CD4-positive, alpha-beta memory T cell (primary cell): ENCODE measurements around the gene SEMA3G. TPM values are rescaled to one million over a fixed set of nuclear protein-coding genes. Genes with fewer than 3 reads are reported as not detected.

Source experiments
- CTCF ChIA-PET: fragments of 350-600 bp; sonication (Branson Sonifier 250); formaldehyde crosslinking; loops from one replicate; lab custom pipeline; 2021; ENCODE audit warnings: inconsistent platforms; ENCODE audit not compliant: partially characterized antibody; lab: Charles Lee
- POLR2A ChIA-PET: fragments of 350-600 bp; sonication (Branson Sonifier 250); formaldehyde crosslinking; loops from one replicate; lab custom pipeline; 2021; ENCODE audit not compliant: partially characterized antibody; lab: Charles Lee
- DNase-seq, 5 donors: peaks; one replicate each; pipeline versions ENCODE4 v3.0.0 to v3.0.0-alpha.2; 2020 to 2022; ENCODE audit warnings: mixed read lengths in 1 of 5
- H3K27ac ChIP-seq: one replicate; pipeline ENCODE4 v1.7.0; 2013; ENCODE audit warnings: low read depth, low read length
- H3K27me3 ChIP-seq: 2 replicates; pipeline ENCODE4 v1.7.0; 2013; ENCODE audit warnings: mild to moderate bottlenecking, low read length, moderate library complexity; ENCODE audit not compliant: insufficient read depth
- H3K36me3 ChIP-seq: 2 replicates; pipeline ENCODE4 v1.7.0; 2013; ENCODE audit warnings: mild to moderate bottlenecking, low read length, moderate library complexity; ENCODE audit not compliant: insufficient read depth
- H3K4me1 ChIP-seq: 2 replicates; pipeline ENCODE4 v1.7.0; 2013; ENCODE audit warnings: mild to moderate bottlenecking, low read length, moderate library complexity; ENCODE audit not compliant: insufficient read depth
- H3K4me3 ChIP-seq, 2 donors: one replicate each; pipeline ENCODE4 v1.7.0; 2013; ENCODE audit warnings: low read length in 2 of 2, mild to moderate bottlenecking in 1 of 2
- H3K9me3 ChIP-seq, 2 donors: one replicate each; pipeline ENCODE4 v1.7.0; 2013; ENCODE audit warnings: low read length in 2 of 2, control low read depth in 1 of 2; ENCODE audit not compliant: control insufficient read depth in 1 of 2
- H3K27ac Mint-ChIP-seq, 7 donors: one replicate each; pipeline ENCODE4 v1.8.0; 2020 to 2021; ENCODE audit warnings: mixed read lengths in 7 of 7, mild to moderate bottlenecking in 6 of 7, inconsistent platforms in 3 of 7, moderate library complexity in 3 of 7
- H3K27me3 Mint-ChIP-seq, 2 donors: one replicate each; pipeline ENCODE4 v1.8.0; 2020 to 2021; ENCODE audit warnings: mixed read lengths in 2 of 2
- H3K36me3 Mint-ChIP-seq, 2 donors: one replicate each; pipeline ENCODE4 v1.8.0; 2020 to 2021; ENCODE audit warnings: mixed read lengths in 2 of 2, inconsistent platforms in 1 of 2, mild to moderate bottlenecking in 1 of 2
- H3K4me1 Mint-ChIP-seq, 4 donors: one replicate each; pipeline ENCODE4 v1.8.0; 2020 to 2021; ENCODE audit warnings: mixed read lengths in 4 of 4, mild to moderate bottlenecking in 1 of 4
- H3K4me3 Mint-ChIP-seq, 8 donors: one replicate each; pipeline ENCODE4 v1.8.0; 2020 to 2021; ENCODE audit warnings: mixed read lengths in 8 of 8, mild to moderate bottlenecking in 7 of 8, moderate library complexity in 6 of 8, inconsistent platforms in 3 of 8
- H3K9me3 Mint-ChIP-seq, 8 donors: one replicate each; pipeline ENCODE4 v1.8.0; 2020 to 2021; ENCODE audit warnings: mixed read lengths in 8 of 8, mild to moderate bottlenecking in 5 of 8, inconsistent platforms in 3 of 8, moderate library complexity in 1 of 8
- intact Hi-C: fragments of 100-400 bp; cut with micrococcal nuclease; formaldehyde crosslinking; loops from one replicate; pipeline ENCODE4 v1.15.1; 2023
- polyA plus RNA-seq, 2 donors: library from polyadenylated mRNA; unstranded; fragments of 300-500 nt; fragmentation: Illumina TruSeq; gene quantifications; one replicate each; pipeline ENCODE4 v1.2.3, GENCODE V29; 2021
- total RNA-seq, 2 experiments: library from RNA; stranded (reverse); gene quantifications; one replicate each; pipeline ENCODE4 v1.2.3, GENCODE V29; 2021

SEMA3G gene
- total and polyA plus RNA-seq, 4 experiments from 2014 or later = 0.17 to 0.29 (median 0.22) TPM; not detected in 1

DNA sequence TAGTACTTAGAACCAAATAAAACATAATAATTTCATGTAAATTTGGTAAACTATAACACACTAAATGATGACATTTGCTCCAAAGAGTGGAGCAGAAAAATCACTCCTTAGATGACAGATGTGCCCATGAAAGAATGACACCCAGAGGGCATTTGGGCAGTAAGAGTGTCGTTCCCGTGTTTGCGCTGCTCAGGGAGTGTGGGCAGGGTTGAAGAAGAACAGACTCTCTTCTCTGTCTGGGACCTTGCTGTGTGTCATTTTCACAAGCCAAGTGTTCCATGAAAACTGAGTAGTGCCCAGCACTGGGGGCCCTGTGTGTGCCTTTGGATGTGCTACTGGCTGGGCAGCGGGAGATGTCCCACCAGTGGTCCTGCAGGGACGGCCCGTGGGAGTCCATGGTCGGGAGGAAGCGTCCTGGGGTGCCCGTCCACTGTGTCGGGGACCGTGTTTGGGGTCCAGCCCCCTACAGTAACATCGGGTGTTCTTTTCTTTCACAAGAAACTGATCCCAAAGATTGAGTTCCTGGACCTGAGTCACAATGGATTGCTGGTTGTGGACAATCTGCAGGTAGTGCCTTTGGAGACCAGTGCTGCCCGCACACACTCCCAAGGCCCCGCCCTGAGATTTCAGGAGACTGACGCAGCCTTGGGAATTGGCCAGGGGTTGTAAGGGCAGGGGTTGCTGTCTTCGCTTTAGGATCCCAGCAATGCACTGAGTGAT is 32.3 kb upstream of the SEMA3G start:
- Histone ChIP-seq H3K36me3 (peaks cover 84% of the 10 kb centered on the region), H3K4me3 (no peak overlapping the region), H3K27ac (no peak overlapping the region), H3K4me1 (no peaks in the 10 kb centered on the region), H3K9me3 (no peaks in the 10 kb centered on the region), H3K27me3 (no peaks in the 10 kb centered on the region)
- no peak overlapping the region for H3K4me3 Mint-ChIP-seq
- intact Hi-C loops = no loop called here
- CTCF ChIA-PET = no interaction called here
- peaks cover 47 to 76% of the 10 kb centered on the region in 2 donors for H3K36me3 Mint-ChIP-seq
- H3K9me3 Mint-ChIP-seq = no peaks in the 10 kb centered on the region
- DNase-seq = no peak
- peak overlapping the region in 1 of 7 donors; percentile 48 for H3K27ac Mint-ChIP-seq
- POLR2A ChIA-PET = no interaction called here
- no peaks in the 10 kb centered on the region for H3K27me3 Mint-ChIP-seq
- H3K4me1 Mint-ChIP-seq = peaks cover 0 to 3% (median 0%) of the 10 kb centered on the region in 4 donors

DNA sequence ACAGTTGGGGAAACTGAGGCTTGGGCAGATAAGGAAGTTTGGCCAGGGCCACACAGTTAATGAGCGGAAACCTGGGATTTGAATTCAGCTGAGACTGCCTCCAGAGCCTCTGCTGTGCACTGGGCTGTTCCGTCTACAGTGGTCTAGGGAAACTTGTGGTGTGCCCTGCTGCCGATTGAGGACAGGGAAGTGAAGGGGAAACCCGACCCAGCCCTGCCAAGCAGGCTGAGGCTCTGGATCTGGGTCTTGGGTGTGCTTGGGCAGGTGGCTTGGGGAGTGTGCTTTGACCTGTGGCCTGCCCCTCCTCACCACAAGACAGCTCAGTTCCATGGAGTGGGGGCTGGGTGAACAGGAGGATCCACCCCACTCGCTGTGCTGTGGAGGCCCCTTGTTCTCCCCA is 28.1 kb upstream of the SEMA3G start:
- H3K4me3 ChIP-seq = no peak overlapping the region
- CTCF ChIA-PET = interaction anchor here (1.2 to 1.9 kb wide), 2 partner anchors 9 to 45 kb away, joined by 3 to 4 read pairs; no protein-coding TSS in a partner anchor
- intact Hi-C loops = no loop called here
- H3K4me3 Mint-ChIP-seq = no peak overlapping the region
- no peaks in the 10 kb centered on the region for H3K27me3 Mint-ChIP-seq
- H3K4me1 Mint-ChIP-seq = peaks cover 0 to 10% (median 4%) of the 10 kb centered on the region in 4 donors
- H3K27ac Mint-ChIP-seq = no peak overlapping the region
- H3K9me3 Mint-ChIP-seq = peaks cover 0 to 2% (median 0%) of the 10 kb centered on the region in 8 donors
- no peaks in the 10 kb centered on the region for H3K9me3 ChIP-seq
- H3K4me1 ChIP-seq = no peaks in the 10 kb centered on the region
- no peak overlapping the region for H3K27ac ChIP-seq
- DNase-seq = no peak
- POLR2A ChIA-PET = interaction anchor here (0.6 kb wide), 1 partner anchor 61 kb away, joined by 3 read pairs; no protein-coding TSS in a partner anchor
- H3K36me3 Mint-ChIP-seq = peaks cover 30 to 59% of the 10 kb centered on the region in 2 donors
- no peaks in the 10 kb centered on the region for H3K27me3 ChIP-seq
- H3K36me3 ChIP-seq = peaks cover 75% of the 10 kb centered on the region

DNA sequence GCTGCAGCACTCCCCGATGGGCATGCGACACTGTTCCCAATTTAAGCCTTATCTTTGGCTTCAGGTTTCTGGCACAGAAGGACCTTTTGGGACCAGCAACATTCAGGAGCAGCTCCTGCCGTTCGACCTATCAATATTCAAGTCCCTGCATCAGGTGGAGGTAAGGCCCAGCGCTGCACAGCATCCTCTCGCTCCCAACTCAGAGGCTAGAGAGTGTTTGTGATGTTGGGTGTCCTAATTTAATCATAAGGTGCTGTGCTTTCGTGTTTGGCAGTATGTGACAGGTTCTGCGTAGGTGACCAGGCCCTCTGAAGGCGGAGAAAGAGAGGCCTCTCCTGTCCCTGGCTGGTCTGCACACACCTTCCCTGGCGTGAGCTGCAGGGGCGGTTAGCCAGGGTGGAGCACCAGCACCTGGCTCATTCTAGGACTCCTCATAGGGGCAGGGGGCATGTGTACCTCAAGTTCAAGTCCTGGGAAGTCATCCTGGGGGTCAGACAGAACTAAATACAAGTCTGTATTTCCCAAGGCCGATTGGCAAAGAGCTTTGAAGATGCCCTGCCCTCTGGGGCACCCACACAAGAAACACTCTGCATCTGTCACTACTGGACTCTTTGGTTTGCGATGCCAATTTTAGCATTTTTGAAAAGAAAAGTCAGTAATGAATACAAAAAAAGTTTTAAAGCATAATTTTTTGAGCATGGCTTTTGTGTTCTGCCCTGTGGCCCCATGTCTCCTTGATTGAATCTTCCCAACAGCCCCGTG is 27.5 kb upstream of the SEMA3G start:
- peaks cover 28 to 56% of the 10 kb centered on the region in 2 donors for H3K36me3 Mint-ChIP-seq
- Histone ChIP-seq H3K4me1 (no peaks in the 10 kb centered on the region), H3K27ac (no peak overlapping the region), H3K27me3 (no peaks in the 10 kb centered on the region), H3K36me3 (peaks cover 72% of the 10 kb centered on the region), H3K4me3 (no peak overlapping the region), H3K9me3 (no peaks in the 10 kb centered on the region)
- no peak overlapping the region for H3K4me3 Mint-ChIP-seq
- no peak overlapping the region for H3K27ac Mint-ChIP-seq
- ChIA-PET POLR2A (interaction anchor here (0.6 kb wide), 1 partner anchor 60 kb away, joined by 3 read pairs; no protein-coding TSS in a partner anchor), CTCF (interaction anchor here (1.6 to 1.9 kb wide), 2 partner anchors 44 to 178 kb away, joined by 4 read pairs; no protein-coding TSS in a partner anchor)
- DNase-seq = no peak
- intact Hi-C loops = no loop called here
- H3K9me3 Mint-ChIP-seq = peaks cover 0 to 2% (median 0%) of the 10 kb centered on the region in 8 donors
- peaks cover 0 to 11% (median 4%) of the 10 kb centered on the region in 4 donors for H3K4me1 Mint-ChIP-seq
- no peaks in the 10 kb centered on the region for H3K27me3 Mint-ChIP-seq

DNA sequence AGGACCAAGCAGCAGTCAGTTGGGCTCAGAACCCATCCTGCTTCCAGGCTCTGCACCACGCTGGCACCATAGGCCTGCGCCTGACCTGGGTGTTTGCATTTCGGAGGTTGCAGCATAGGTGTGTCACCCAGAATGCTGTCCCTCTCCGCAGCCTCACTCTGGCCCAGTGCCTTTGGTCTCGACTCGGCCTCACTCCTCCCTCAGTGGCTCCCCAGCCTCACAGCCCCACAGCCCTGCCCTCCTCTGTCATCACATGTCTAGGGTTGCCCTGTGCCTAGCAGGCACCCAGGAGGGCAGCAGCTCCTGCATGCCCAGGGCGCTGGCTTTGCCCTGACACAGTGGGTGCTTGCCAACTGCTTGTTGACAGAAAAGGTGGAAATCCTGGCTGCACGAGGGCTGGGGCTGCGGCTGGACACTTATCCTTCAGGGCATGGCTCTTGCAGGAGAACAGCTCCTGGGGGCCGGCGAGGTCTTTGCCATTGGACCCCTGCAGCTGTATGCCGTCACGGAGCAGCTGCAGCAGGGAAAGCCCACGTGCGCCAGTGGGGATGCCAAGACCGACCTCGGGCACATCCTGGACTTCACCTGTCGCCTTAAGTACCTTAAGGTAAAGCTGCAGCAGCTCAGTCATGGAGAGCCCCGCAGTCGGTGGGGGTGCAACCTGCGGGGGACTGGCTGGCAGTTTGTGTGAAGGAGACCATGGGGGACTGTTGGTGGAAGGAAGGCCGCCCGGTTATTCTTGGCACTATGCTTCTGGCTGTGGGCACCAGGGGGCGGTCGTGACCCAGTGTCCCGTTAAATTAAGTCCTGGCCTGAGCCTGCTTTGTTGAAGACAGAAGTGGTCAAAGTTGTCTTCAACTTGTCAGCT is 26.7 kb upstream of the SEMA3G start:
- H3K36me3 ChIP-seq = peaks cover 67% of the 10 kb centered on the region
- no peaks in the 10 kb centered on the region for H3K4me1 ChIP-seq
- H3K27ac Mint-ChIP-seq = no peak overlapping the region
- no peak overlapping the region for H3K4me3 Mint-ChIP-seq
- no peak for DNase-seq
- H3K27ac ChIP-seq = no peak overlapping the region
- H3K4me1 Mint-ChIP-seq = peaks cover 0 to 11% (median 4%) of the 10 kb centered on the region in 4 donors
- H3K9me3 Mint-ChIP-seq = peaks cover 0 to 2% (median 0%) of the 10 kb centered on the region in 8 donors
- H3K27me3 Mint-ChIP-seq = no peaks in the 10 kb centered on the region
- H3K4me3 ChIP-seq = no peak overlapping the region
- ChIA-PET POLR2A (no interaction called here), CTCF (interaction anchor here (1.6 to 1.9 kb wide), 2 partner anchors 43 to 179 kb away, joined by 4 read pairs; no protein-coding TSS in a partner anchor)
- no peaks in the 10 kb centered on the region for H3K9me3 ChIP-seq
- H3K27me3 ChIP-seq = no peaks in the 10 kb centered on the region
- intact Hi-C loops = no loop called here
- H3K36me3 Mint-ChIP-seq = peaks cover 28 to 52% of the 10 kb centered on the region in 2 donors

DNA sequence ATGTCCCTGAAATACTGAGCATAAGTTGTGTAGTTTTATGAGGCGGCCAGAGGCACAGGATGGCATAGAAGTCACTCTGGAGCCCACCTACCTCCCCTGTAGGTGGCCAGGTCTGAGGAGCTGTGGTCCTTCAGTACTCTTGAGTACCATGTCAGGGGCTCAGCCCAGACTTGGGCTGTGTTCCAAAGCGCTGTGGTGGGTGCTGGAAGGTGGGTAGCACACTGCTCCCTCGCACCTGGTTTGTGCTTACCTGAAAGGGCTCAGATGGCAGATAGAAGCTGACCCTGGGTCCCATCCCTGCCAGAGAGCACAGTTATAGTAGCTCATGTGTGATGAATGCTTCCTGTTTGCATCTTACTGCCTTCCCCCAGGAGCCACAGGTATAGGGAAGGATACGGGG is 26.0 kb upstream of the SEMA3G start:
- Mint-ChIP-seq H3K9me3 (peaks cover 0 to 2% (median 0%) of the 10 kb centered on the region in 8 donors), H3K4me1 (peaks cover 0 to 12% (median 4%) of the 10 kb centered on the region in 4 donors), H3K36me3 (peaks cover 28 to 51% of the 10 kb centered on the region in 2 donors), H3K4me3 (no peak overlapping the region), H3K27me3 (no peaks in the 10 kb centered on the region), H3K27ac (peak overlapping the region in 2 of 7 donors; percentile 8 to 25)
- ChIA-PET CTCF (no interaction called here), POLR2A (no interaction called here)
- H3K4me3 ChIP-seq = no peak overlapping the region
- intact Hi-C loops = no loop called here
- DNase-seq = no peak
- no peaks in the 10 kb centered on the region for H3K9me3 ChIP-seq
- no peak overlapping the region for H3K27ac ChIP-seq
- no peaks in the 10 kb centered on the region for H3K27me3 ChIP-seq
- H3K4me1 ChIP-seq = no peaks in the 10 kb centered on the region
- peaks cover 62% of the 10 kb centered on the region for H3K36me3 ChIP-seq

DNA sequence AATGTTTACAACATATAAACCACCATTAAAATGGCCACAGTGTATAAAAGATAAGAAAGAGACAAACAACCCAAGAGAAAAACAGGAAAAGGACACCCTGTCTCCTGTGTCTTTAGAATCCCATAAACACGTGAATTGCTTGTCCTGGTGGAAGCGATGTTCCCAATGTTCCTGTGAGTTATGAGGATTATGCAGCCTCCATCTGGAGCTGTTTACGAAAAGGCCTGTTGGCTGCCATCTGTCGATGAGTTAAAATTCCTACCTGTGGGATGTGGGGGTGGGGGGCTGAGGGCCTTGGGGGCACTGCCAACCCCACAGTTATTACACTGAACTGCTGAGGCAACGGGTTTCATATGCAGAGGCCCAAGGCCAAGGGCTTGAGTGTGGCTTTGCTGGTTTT is 24.1 kb upstream of the SEMA3G start:
- H3K27ac ChIP-seq = no peak overlapping the region
- POLR2A ChIA-PET = interaction anchor here (0.7 to 1.5 kb wide), 3 partner anchors 10 to 13 kb away, joined by 3 to 4 read pairs (median 3); no protein-coding TSS in a partner anchor
- peaks cover 0 to 2% (median 0%) of the 10 kb centered on the region in 8 donors for H3K9me3 Mint-ChIP-seq
- H3K4me3 Mint-ChIP-seq = no peak overlapping the region
- H3K4me1 Mint-ChIP-seq = peaks cover 0 to 18% (median 5%) of the 10 kb centered on the region in 4 donors
- H3K27me3 Mint-ChIP-seq = no peaks in the 10 kb centered on the region
- H3K27ac Mint-ChIP-seq = peak overlapping the region in 2 of 7 donors; percentile 21 to 22
- peaks cover 63% of the 10 kb centered on the region for H3K36me3 ChIP-seq
- H3K9me3 ChIP-seq = no peaks in the 10 kb centered on the region
- H3K27me3 ChIP-seq = no peaks in the 10 kb centered on the region
- H3K36me3 Mint-ChIP-seq = peaks cover 20 to 46% of the 10 kb centered on the region in 2 donors
- CTCF ChIA-PET = no interaction called here
- H3K4me1 ChIP-seq = no peaks in the 10 kb centered on the region
- intact Hi-C loops = no loop called here
- no peak for DNase-seq
- no peak overlapping the region for H3K4me3 ChIP-seq
